Measurements from ENCODE around the gene NECAB3. TPM values are rescaled to one million over a fixed set of nuclear protein-coding genes. Genes with fewer than 3 reads are reported as not detected.

The NECAB3 gene
- total and polyA plus RNA-seq, 2 of the 13 experiments (the other 11 are each of a cell fraction or from before 2014, with no cell fraction given) = 61.5 to 65.5 TPM

- no peak for TF ChIP-seq SMAD9 (CRISPR knock-in tag; IDR thresholded peaks at IDR 0.05)
- TF ChIP-seq NFE2L2 (IDR thresholded peaks at IDR 0.05; ENCODE audit: low read length) = no peak
- no peak for TF ChIP-seq PAX8 (CRISPR knock-in tag; IDR thresholded peaks at IDR 0.05; ENCODE audit: borderline replicate concordance)
- no peak for TF ChIP-seq ZKSCAN1 (IDR thresholded peaks at IDR 0.05; ENCODE audit: low read length)
- TF ChIP-seq REST (IDR thresholded peaks at IDR 0.05; ENCODE audit: borderline replicate concordance in 1 of 2, low read depth in 1 of 2, low read length in 2 of 2) = no peak
- no peak for TF ChIP-seq ZUFSP (CRISPR knock-in tag; IDR thresholded peaks at IDR 0.05; ENCODE audit: borderline replicate concordance)
- no peak for TF ChIP-seq TERF1 (CRISPR knock-in tag; IDR thresholded peaks at IDR 0.05)
- TF ChIP-seq ZFP91 (CRISPR knock-in tag; IDR thresholded peaks at IDR 0.05; ENCODE audit: borderline replicate concordance) = 0 out of 2 replicates have a peak, but pooled peaks have one; percentile 6
- no peak for TF ChIP-seq KDM2A (CRISPR knock-in tag; IDR thresholded peaks at IDR 0.05; ENCODE audit: borderline replicate concordance, low read depth)
- TF ChIP-seq HMG20B (CRISPR knock-in tag; conservative IDR thresholded peaks at IDR 0.05) = no peak
- TF ChIP-seq PRDM10 (CRISPR knock-in tag; IDR thresholded peaks at IDR 0.05; ENCODE audit: low read depth) = no peak
- TF ChIP-seq TAF15 (IDR thresholded peaks at IDR 0.05; ENCODE audit: low read depth, low read length, poor library complexity, severe bottlenecking) = no peak
- 0 out of 2 replicates have a peak, but pooled peaks have one; percentile 32 for TF ChIP-seq NRL (CRISPR knock-in tag; IDR thresholded peaks at IDR 0.05; ENCODE audit: borderline replicate concordance)
- TF ChIP-seq THYN1 (CRISPR knock-in tag; IDR thresholded peaks at IDR 0.05; ENCODE audit: borderline replicate concordance, low read depth) = no peak
- TF ChIP-seq TP53 (CRISPR knock-in tag; conservative IDR thresholded peaks at IDR 0.05) = no peak
- TF ChIP-seq SMAD1 (CRISPR knock-in tag; IDR thresholded peaks at IDR 0.05; ENCODE audit: borderline replicate concordance, low read depth) = no peak
- TF ChIP-seq TARDBP (CRISPR knock-in tag; IDR thresholded peaks at IDR 0.05) = 0 out of 2 replicates have a peak, but pooled peaks have one; percentile 11
Observed at GRCh38 chr20:33686984-33687366, 12.7 kb upstream of the NECAB3 start (continued).
